GM13977 (cell line): ENCODE data around the gene TRPV3.
"Not testable (repeated sequence)": the region's sequence is repeated elsewhere in the genome, so short reads cannot be mapped to it uniquely, and the experiment has no call there.

Experiments
- DNase-seq: peaks from one replicate; pipeline ENCODE4 v3.0.0; 2012; ENCODE audit warnings: low spot score
- in situ Hi-C: fragments of 300-500 bp; cut with MboI; formaldehyde crosslinking; loops from one replicate; pipeline ENCODE4 v1.12.0; 2022; ENCODE audit warnings: low sequenced_read_pairs, low pct_unique_long_range_greater_than_20kb, mixed read lengths, inconsistent platforms; ENCODE audit not compliant: unreplicated experiment
- TF ChIP-seq, protein P1 (sequence below): IDR thresholded peaks from 2 replicates; pipeline ENCODE4 v1.5.1; 2012; ENCODE audit warnings: mild to moderate bottlenecking, control low read depth; ENCODE audit not compliant: insufficient read depth; ENCODE audit errors: extremely low read depth, missing control alignments

Gene TRPV3

DNA sequence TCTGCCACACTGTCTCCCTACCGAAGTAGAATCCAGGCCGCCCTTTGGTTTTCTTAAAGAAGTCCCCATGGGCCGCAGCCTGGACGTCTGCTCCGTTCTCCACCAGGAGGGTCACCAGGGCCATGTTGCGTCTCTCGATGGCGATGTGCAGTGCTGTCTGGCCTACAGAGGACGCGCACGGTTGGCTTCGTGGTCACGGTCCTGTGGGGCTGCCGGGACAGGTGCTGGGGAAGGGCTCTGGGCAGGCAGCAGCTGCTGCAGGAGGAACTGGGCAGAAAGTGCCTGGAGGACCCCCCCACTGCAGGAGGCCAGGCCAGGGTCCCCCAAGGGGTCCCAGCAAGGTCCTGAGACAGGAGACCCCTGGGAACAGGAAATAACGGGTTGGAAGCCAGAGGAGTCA, 32.6 kb upstream of the TRPV3 start:
- in situ Hi-C loops, result loop anchor here (25.0 kb wide), 1 partner anchor 103 kb away; the partner anchor contains the start of gene ASPA
- no peak for DNase-seq
- TF ChIP-seq, protein P1, sequence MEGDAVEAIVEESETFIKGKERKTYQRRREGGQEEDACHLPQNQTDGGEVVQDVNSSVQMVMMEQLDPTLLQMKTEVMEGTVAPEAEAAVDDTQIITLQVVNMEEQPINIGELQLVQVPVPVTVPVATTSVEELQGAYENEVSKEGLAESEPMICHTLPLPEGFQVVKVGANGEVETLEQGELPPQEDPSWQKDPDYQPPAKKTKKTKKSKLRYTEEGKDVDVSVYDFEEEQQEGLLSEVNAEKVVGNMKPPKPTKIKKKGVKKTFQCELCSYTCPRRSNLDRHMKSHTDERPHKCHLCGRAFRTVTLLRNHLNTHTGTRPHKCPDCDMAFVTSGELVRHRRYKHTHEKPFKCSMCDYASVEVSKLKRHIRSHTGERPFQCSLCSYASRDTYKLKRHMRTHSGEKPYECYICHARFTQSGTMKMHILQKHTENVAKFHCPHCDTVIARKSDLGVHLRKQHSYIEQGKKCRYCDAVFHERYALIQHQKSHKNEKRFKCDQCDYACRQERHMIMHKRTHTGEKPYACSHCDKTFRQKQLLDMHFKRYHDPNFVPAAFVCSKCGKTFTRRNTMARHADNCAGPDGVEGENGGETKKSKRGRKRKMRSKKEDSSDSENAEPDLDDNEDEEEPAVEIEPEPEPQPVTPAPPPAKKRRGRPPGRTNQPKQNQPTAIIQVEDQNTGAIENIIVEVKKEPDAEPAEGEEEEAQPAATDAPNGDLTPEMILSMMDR, result no peak

DNA sequence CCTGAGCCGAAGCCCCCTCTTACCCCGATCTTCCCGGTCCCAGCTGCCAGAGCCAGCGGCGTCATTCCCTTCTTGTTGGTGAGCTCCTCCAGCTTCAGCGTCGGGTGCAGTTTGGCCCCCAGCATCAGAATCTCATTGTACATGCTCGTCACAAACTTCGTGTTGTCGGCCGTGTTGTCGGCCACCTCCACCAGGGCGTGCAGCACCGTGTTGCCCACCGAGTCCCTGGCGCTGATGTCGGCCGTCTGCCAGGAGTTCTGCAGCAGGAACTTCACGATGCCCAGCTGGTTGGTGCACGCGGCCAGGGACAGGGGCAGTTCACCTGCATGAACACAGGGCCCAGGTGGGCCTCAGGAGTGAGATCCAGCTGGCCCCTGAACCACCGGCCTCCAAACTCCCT, 32.2 kb upstream of the TRPV3 start:
- in situ Hi-C loops, result loop anchor here (25.0 kb wide), 1 partner anchor 102 kb away; the partner anchor contains the start of gene ASPA
- DNase-seq, result no peak

DNA sequence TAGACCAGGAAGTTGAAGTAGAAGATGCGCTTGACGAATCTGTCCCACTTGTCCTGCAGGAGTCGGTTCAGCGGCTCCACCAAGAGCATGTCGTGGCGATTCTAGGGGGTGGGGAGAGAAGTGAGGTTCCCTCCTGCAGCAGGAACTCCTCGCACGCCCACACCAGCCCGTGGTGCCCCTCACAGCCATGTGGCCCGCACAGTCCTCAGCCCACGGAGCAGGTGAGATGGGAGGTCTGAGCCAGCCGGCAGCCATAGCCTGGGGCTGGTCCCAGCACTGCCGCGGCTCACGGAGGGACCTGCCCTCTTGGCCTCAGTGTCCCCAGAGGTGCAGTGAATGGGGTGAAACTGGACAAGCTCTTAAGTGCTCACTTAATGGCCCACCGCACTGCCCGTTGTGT, 28.2 kb upstream of the TRPV3 start:
- DNase-seq, result no peak
- in situ Hi-C loops, result loop anchor here (25.0 kb wide), 1 partner anchor 99 kb away; the partner anchor contains the start of gene ASPA
- TF ChIP-seq, protein P1, result no peak

More for the DNA sequence above, 32.2 kb upstream of the TRPV3 start:
- TF ChIP-seq, protein P1, result no peak

DNA sequence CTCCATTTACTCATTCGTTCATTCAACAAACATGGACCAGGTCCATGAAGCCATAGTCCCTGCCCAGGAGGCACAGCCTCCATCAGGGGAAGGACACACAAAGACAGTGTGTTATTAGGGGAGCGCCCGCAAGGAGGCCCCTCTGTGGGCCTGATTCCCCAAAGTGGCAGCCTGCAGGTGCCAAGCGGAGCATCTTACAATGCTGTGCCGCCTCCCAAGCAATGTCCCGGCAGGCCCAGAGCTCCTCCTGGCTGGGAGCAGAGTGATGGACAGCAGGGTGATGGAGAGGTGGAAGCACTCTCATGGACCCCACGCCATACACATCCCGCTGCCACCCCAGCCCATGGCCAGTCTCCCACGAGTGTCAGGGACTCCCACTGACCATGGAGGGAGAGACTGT, 25.8 kb upstream of the TRPV3 start:
- in situ Hi-C loops, result loop anchor here (25.0 kb wide), 1 partner anchor 96 kb away; the partner anchor contains the start of gene ASPA
- TF ChIP-seq, protein P1, result no peak
- no peak for DNase-seq

DNA sequence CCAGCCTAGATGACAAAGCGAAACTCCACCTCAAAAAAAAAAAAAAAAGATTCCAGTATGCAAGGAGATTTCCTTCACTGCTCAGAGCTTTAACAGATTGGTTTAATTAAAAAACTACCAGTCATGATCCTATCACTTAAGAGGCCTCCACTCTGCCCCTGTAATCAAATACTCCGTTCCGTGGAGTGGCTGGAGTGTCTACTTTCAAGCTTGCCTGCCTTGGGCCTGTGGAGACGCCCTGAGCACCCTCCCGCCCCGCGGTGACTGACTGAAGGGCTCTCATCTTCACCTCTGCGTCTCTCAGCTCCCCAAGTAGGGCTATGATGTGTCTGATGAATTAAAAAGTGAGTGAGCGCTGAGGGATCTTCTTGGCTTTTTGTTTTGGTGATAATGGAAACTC, 25.3 kb upstream of the TRPV3 start:
- no peak for DNase-seq
- TF ChIP-seq, protein P1, result no peak
- in situ Hi-C loops, result loop anchor here (25.0 kb wide), 1 partner anchor 96 kb away; the partner anchor contains the start of gene ASPA

DNA sequence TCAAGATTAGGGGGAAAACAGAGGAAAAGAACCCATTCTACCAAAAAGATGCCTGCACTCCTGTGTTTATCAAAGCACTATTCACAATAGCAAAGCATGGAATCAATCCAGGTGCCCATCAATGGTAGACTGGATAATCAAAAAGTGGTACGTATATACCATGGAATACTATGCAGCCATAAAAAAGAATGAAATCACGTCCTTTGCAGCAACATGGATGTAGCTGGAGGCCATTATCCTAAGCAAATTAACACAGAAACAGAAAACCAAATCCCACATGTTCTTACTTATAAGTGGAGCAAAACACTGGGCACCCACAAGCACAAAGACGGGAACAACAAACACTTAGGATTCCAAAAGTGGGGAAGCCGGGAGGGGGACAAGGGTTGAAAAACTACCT, 21.1 kb upstream of the TRPV3 start:
- DNase-seq, result not testable (repeated sequence)
- in situ Hi-C loops, result loop anchor here (25.0 kb wide), 1 partner anchor 91 kb away; the partner anchor contains the start of gene ASPA

DNA sequence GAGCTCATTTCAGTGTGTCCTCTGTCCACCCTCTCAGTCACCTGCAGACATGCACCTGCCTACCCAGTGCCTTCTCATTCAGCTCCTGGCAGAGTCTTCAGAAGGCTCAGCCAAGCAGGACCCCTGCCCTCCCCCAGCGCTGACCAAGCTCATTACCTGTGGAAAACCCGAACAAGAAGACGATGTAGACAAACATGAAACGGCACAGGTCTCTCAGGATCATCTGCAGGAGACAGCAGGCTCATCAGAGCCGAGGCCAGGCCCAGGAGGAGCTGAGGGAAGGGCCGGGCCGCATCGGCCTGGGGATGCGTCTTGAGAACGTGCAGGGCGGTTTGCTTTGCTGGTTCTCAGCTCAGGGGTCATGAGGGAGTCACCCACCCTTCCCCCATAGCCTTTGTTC, 19.4 kb upstream of the TRPV3 start:
- TF ChIP-seq, protein P1, result no peak
- in situ Hi-C loops, result loop anchor here (25.0 kb wide), 1 partner anchor 90 kb away; the partner anchor contains the start of gene ASPA
- no peak for DNase-seq
